GM12878 (cell line): ENCODE results near the gene ADAMTS13. TPM values are rescaled to one million over a fixed set of nuclear protein-coding genes. Genes with fewer than 3 reads are reported as not detected.

Experiments
- ATAC-seq: fragments of 200-7000 bp; cut with Tn5 transposase; 3 replicates; pipeline ENCODE4 v1.9.1; 2020; ENCODE audit warnings: mild to moderate bottlenecking, moderate library complexity
- BruUV-seq: library from RNA; stranded (reverse); fragments of 400-500 nt; replicated peaks from 2 replicates; lab custom pipeline; 2021; lab: Mats Ljungman, UMichigan
- CTCF ChIA-PET: fragments of 300-600 bp; sonication (Branson Sonifier 250); formaldehyde crosslinking; extraction: SDS; loops from one replicate; lab custom pipeline; 2021; ENCODE audit warnings: inconsistent platforms; lab: Yijun Ruan, JAX
- POLR2A ChIA-PET: fragments of 350-600 bp; formaldehyde crosslinking; extraction: SDS; loops from one replicate; lab custom pipeline; 2021; ENCODE audit warnings: inconsistent platforms; lab: Charles Lee
- RAD21 ChIA-PET: fragments of 300-600 bp; sonication (Branson Sonifier 250); formaldehyde crosslinking; loops from one replicate; lab custom pipeline; 2023; ENCODE audit warnings: antibody characterized with exemption; ENCODE audit not compliant: unreplicated experiment; lab: Charles Lee
- SMC1A ChIA-PET: fragments of 300-600 bp; sonication (Branson Sonifier 250); formaldehyde crosslinking; loops from one replicate; lab custom pipeline; 2023; ENCODE audit not compliant: unreplicated experiment, uncharacterized antibody; lab: Charles Lee
- DNase-seq: peaks from one replicate; pipeline ENCODE4 v3.0.0-alpha.2; 2011; ENCODE audit warnings: low read depth, low spot score
- FAIRE-seq: peaks from 3 replicates; lab custom pipeline; 2011; peaks lifted over from hg19 to GRCh38; lab: Jason Lieb, UNC
- H2AFZ ChIP-seq: 2 replicates; pipeline ENCODE4 v1.6.0; 2011; ENCODE audit warnings: low read depth, low read length, control low read depth; ENCODE audit not compliant: control insufficient read depth
- H3K27ac ChIP-seq: 2 replicates; pipeline ENCODE4 v1.5.1; 2011; ENCODE audit warnings: control low read depth; ENCODE audit not compliant: control insufficient read depth, insufficient read depth
- H3K27me3 ChIP-seq, 2 experiments: replicated peaks in 1 of 2; 2 replicates each; pipeline versions ENCODE4 v1.6.0 to v1.6.1; 2011; ENCODE audit warnings: low read length in 1 of 2; ENCODE audit not compliant: control insufficient read depth in 2 of 2, insufficient read depth in 2 of 2
- H3K36me3 ChIP-seq, 2 experiments: 2 replicates each; pipeline ENCODE4 v1.5.1; 2011; ENCODE audit warnings: low read length in 1 of 2; ENCODE audit not compliant: control insufficient read depth in 2 of 2, insufficient read depth in 2 of 2
- H3K4me1 ChIP-seq: 2 replicates; pipeline ENCODE4 v1.6.1; 2011; ENCODE audit warnings: mild to moderate bottlenecking, low read length, moderate library complexity, mixed read lengths; ENCODE audit not compliant: control insufficient read depth, insufficient read depth
- H3K4me2 ChIP-seq: 2 replicates; pipeline ENCODE4 v1.6.0; 2011; ENCODE audit warnings: control low read depth; ENCODE audit not compliant: control insufficient read depth, insufficient read depth
- H3K4me3 ChIP-seq: fragments of 200-600 bp; sonication (generic); 2 replicates; pipeline ENCODE4 v1.5.1; 2016
- H3K79me2 ChIP-seq: 2 replicates; pipeline ENCODE4 v1.6.0; 2011; ENCODE audit warnings: low read length; ENCODE audit not compliant: control insufficient read depth, insufficient read depth
- H3K9ac ChIP-seq: 2 replicates; pipeline ENCODE4 v1.8.0; 2011; ENCODE audit warnings: low read length, control low read depth, mixed read lengths; ENCODE audit not compliant: control insufficient read depth, insufficient read depth
- H3K9me3 ChIP-seq: replicated peaks from 3 replicates; pipeline ENCODE4 v1.5.1; 2011; ENCODE audit warnings: mild to moderate bottlenecking, low read length; ENCODE audit not compliant: control insufficient read depth, insufficient read depth
- H4K20me1 ChIP-seq: 2 replicates; pipeline ENCODE4 v1.6.0; 2011; ENCODE audit not compliant: control insufficient read depth, insufficient read depth
- CBFB ChIP-seq: IDR thresholded peaks from 2 replicates; pipeline ENCODE4 v1.6.1; 2016; ENCODE audit warnings: antibody characterized with exemption, low read depth
- IRF4 ChIP-seq: IDR thresholded peaks from 2 replicates; pipeline ENCODE4 v1.6.1; 2011; ENCODE audit warnings: low read depth, low read length
- IRF5 ChIP-seq: fragments of 450-650 bp; IDR thresholded peaks from 2 replicates; pipeline ENCODE4 v1.6.1; 2017; ENCODE audit warnings: borderline replicate concordance
- JUND ChIP-seq: IDR thresholded peaks from 2 replicates; pipeline ENCODE4 v1.6.1; 2012; ENCODE audit warnings: low read depth, mild to moderate bottlenecking, low read length, improper control_type of control experiment, moderate library complexity
- NFXL1 ChIP-seq: fragments of 450-650 bp; IDR thresholded peaks from 2 replicates; pipeline ENCODE4 v1.6.1; 2017; ENCODE audit warnings: antibody characterized with exemption, mild to moderate bottlenecking, borderline replicate concordance
- POLR2AphosphoS5 ChIP-seq: IDR thresholded peaks from 2 replicates; pipeline ENCODE4 v1.6.1; 2011; ENCODE audit warnings: mild to moderate bottlenecking, low read length, inconsistent platforms
- RAD51 ChIP-seq: fragments of 450-650 bp; IDR thresholded peaks from 2 replicates; pipeline ENCODE4 v1.6.1; 2016; ENCODE audit warnings: moderate library complexity, mild to moderate bottlenecking, inconsistent platforms
- SMARCA5 ChIP-seq: fragments of 450-650 bp; IDR thresholded peaks from 2 replicates; pipeline ENCODE4 v1.6.1; 2017; ENCODE audit warnings: mild to moderate bottlenecking
- TAF1 ChIP-seq: IDR thresholded peaks from 2 replicates; pipeline ENCODE4 v1.6.1; 2011; ENCODE audit warnings: mild to moderate bottlenecking, low read depth, low read length, borderline replicate concordance
- TCF12 ChIP-seq: IDR thresholded peaks from 2 replicates; pipeline ENCODE4 v1.6.1; 2011; ENCODE audit warnings: low read depth, mild to moderate bottlenecking, low read length
- TCF7 ChIP-seq: IDR thresholded peaks from 2 replicates; pipeline ENCODE4 v1.6.1; 2014; ENCODE audit warnings: antibody characterized with exemption, borderline replicate concordance
- WRNIP1 ChIP-seq: IDR thresholded peaks from 2 replicates; pipeline ENCODE4 v1.6.1; 2011; ENCODE audit warnings: low read depth, low read length, improper control_type of control experiment, borderline replicate concordance
- YY1 ChIP-seq: IDR thresholded peaks from 2 replicates; pipeline ENCODE4 v1.6.1; 2011; ENCODE audit warnings: low read depth, mild to moderate bottlenecking, low read length
- ZBTB33 ChIP-seq: fragments of 450-650 bp; IDR thresholded peaks from 2 replicates; pipeline ENCODE4 v1.6.1; 2017; ENCODE audit warnings: mild to moderate bottlenecking
- ZZZ3 ChIP-seq: IDR thresholded peaks from 2 replicates; pipeline ENCODE4 v1.6.1; 2011; ENCODE audit warnings: low read depth; ENCODE audit not compliant: control insufficient read depth, insufficient read length
- WGBS: methylation state at CpG from one replicate; pipeline ENCODE4 v1.1.6; 2016; ENCODE audit warnings: low lambda C conversion rate; ENCODE audit not compliant: insufficient replicate concordance, insufficient coverage; ENCODE audit errors: missing lambda C conversion rate; 5-methylcytosine and 5-hydroxymethylcytosine counted together
- in situ Hi-C: fragments of 300-500 bp; cut with MboI; formaldehyde crosslinking; loops from 9 replicates; pipeline ENCODE4 v1.14.3; 2018; ENCODE audit warnings: mixed read lengths
- intact Hi-C: fragments of 100-400 bp; cut with micrococcal nuclease; formaldehyde crosslinking; loops from one replicate; pipeline ENCODE4 v1.14.2; 2022; ENCODE audit not compliant: unreplicated experiment
- polyA plus RNA-seq, 11 experiments: library from polyadenylated mRNA; depleted of rRNA in 4 of 11; unstranded in 6 of 11; stranded (reverse) in 5 of 11; fragments of >200 nt; fragmentation: Nextera tagmentation in 4 of 11; fragmentation: Illumina TruSeq in 1 of 11; extraction: Ambion mirVana in 4 of 11; extraction: Trizol in 1 of 11; gene quantifications; 1 replicate in 1 of 11; 2 replicates in 10 of 11; pipeline versions ENCODE4 v1.2.1 to v1.2.3, GENCODE V29; 2011 to 2016; ENCODE audit warnings: inconsistent platforms in 2 of 11, missing spikeins in 2 of 11, low read depth in 1 of 11
- total RNA-seq, 4 experiments: library from RNA; depleted of rRNA in 3 of 4; stranded (reverse); fragments of >200 nt in 3 of 4; fragmentation: Illumina TruSeq in 1 of 4; extraction: Trizol in 1 of 4; gene quantifications; 2 replicates each; pipeline versions ENCODE4 v1.2.1 to v1.2.3, GENCODE V29; 2013 to 2021
- TF ChIP-seq, protein P1 (sequence below): IDR thresholded peaks from 2 replicates; pipeline ENCODE4 v1.6.1; 2012; ENCODE audit warnings: mild to moderate bottlenecking, low read depth, low read length

ADAMTS13 gene
- total and polyA plus RNA-seq, 10 of the 15 experiments (the other 5 are each of a cell fraction or from before 2014, with no cell fraction given): 0.08 to 2.4 (median 0.28) TPM

- WGBS: 42% methylated on average over 31 of the region's 35 CpGs
- POLR2A ChIA-PET: no interaction called here
- BruUV-seq: no TSS peak
These were observed 75.0 kb downstream of the ADAMTS13 start for GRCh38 chr9:133496861-133497842.

More at GRCh38 chr9:133496861-133497842, 75.0 kb downstream of the ADAMTS13 start:
- Histone ChIP-seq H3K4me3 (no peak overlapping the region), H4K20me1 (no peaks in the 10 kb centered on the region), H3K9ac (no peak overlapping the region), H3K79me2 (no peaks in the 10 kb centered on the region), H3K27ac (no peak overlapping the region), H3K4me1 (no peaks in the 10 kb centered on the region), H2AFZ (no peak overlapping the region), H3K27me3 (peaks cover 0 to 3% of the 10 kb centered on the region in 2 experiments; a peak in 2 of 4 replicates), H3K9me3 (peaks cover 4% of the 10 kb centered on the region; the same call in 2 of the 3 replicates), H3K36me3 (no peaks in the 10 kb centered on the region), H3K4me2 (no peak overlapping the region)
- DNase-seq: no peak
- TF ChIP-seq SMARCA5 (no peak), RAD51 (no peak), ZBTB33 (no peak), IRF4 (no peak), NFXL1 (no peak), TCF7 (no peak), ZZZ3 (no peak), IRF5 (no peak), YY1 (no peak), TAF1 (no peak), CBFB (no peak), POLR2AphosphoS5 (no peak), TCF12 (no peak), JUND (no peak), WRNIP1 (no peak)
- TF ChIP-seq, protein P1, sequence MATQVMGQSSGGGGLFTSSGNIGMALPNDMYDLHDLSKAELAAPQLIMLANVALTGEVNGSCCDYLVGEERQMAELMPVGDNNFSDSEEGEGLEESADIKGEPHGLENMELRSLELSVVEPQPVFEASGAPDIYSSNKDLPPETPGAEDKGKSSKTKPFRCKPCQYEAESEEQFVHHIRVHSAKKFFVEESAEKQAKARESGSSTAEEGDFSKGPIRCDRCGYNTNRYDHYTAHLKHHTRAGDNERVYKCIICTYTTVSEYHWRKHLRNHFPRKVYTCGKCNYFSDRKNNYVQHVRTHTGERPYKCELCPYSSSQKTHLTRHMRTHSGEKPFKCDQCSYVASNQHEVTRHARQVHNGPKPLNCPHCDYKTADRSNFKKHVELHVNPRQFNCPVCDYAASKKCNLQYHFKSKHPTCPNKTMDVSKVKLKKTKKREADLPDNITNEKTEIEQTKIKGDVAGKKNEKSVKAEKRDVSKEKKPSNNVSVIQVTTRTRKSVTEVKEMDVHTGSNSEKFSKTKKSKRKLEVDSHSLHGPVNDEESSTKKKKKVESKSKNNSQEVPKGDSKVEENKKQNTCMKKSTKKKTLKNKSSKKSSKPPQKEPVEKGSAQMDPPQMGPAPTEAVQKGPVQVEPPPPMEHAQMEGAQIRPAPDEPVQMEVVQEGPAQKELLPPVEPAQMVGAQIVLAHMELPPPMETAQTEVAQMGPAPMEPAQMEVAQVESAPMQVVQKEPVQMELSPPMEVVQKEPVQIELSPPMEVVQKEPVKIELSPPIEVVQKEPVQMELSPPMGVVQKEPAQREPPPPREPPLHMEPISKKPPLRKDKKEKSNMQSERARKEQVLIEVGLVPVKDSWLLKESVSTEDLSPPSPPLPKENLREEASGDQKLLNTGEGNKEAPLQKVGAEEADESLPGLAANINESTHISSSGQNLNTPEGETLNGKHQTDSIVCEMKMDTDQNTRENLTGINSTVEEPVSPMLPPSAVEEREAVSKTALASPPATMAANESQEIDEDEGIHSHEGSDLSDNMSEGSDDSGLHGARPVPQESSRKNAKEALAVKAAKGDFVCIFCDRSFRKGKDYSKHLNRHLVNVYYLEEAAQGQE: no peak
- SMC1A ChIA-PET: no interaction called here
- ATAC-seq: no peak
- intact Hi-C loops (no loop called here), in situ Hi-C loops (no loop called here)
- CTCF ChIA-PET: interaction anchor here (0.9 kb wide), 1 partner anchor 11 kb away, joined by 3 read pairs; no protein-coding TSS in a partner anchor
- FAIRE-seq: no peak
- RAD21 ChIA-PET: no interaction called here
